GM18526 (cell line): ENCODE results near the gene GART.

Experiments used
- POLR2A ChIP-seq: IDR thresholded peaks from 3 replicates; pipeline ENCODE4 v1.6.1; 2011; ENCODE audit not compliant: insufficient read length; ENCODE audit errors: extremely low read depth

GART gene

DNA sequence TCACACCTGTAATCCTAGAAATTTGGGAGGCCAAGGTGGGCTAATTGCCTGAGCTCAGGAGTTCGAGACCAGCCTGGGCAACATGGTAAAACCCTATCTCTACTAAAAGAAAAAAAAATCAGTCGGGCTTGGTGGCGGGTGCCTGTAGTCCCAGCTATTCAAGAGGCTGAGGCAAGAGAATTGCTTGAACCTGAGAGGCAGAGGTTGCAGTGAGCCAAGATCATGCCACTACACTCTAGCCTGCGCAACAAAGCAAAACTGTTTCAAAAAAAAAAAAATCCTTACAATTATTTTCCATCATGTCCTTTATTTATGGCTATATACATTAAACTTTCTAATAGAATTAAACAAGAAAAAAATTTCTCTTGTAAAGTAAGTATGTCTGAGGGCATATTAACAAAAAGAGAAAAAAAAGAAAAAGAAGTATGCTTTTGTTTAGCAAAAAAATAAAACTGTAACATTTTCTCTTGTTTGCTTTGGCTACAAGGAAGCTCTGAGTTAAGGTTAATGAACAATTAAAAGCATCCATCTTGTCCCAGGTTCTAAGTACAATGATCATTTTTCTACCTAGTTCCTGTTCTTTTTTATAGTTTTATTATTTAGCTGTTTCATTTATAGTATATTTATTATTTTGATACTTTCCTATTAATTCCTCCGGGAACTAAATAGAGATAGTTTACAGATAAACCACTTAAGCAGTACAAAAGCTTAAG lies 80.2 kb downstream of the GART start:
- no peak for TF ChIP-seq POLR2A

DNA sequence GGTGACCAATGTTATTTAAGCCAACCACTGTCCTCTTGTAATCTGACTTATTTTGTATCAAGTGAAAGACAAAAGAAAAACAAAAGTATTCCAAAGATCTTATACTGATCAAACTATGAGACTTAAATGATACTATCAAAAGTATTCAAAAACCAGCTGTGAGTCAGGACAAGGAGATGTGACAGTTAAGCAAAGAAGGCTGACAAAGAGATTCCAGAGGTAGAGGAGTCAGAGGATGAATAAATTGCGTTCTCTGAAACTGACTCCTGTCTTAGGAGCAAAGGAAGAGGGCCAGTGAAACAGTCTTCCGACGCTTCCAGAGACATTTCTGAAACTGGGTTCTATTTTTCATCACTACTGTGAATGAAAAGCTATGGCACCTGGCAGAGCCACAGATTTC lies 83.1 kb downstream of the GART start:
- no peak for TF ChIP-seq POLR2A

DNA sequence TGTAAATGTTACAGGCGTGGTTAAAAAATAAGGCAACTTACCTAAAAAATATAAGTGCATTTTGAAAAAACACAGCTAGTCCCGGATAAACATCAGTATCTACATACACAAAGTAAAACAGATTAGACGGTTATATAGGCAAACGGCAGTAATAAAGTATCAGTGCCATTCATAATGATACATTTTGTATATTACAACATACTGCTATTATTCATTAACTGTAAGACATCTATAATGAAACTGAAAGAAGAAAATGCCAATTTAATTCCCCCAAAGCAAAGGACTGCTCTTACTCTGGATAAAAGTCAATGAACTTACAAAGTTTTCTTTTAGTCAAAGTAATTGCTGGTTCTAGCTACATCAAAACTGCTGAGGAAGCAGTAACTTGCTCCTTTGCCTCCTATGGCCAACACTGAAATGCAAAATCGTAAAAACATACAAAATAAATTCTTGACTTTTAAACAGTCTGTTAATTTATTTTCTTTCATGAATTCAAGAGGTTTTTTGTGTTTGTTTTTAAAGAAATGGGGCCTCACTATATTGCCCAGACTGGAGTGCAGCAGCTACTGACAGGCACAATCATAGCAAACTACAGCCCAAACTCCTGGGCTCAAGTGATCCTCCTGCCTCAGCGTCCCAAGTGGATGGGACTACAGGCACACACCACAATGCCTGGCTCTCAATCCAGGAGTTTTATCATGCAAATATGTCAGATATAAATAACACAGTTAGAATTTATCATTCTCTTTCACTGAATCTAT lies 86.1 kb downstream of the GART start:
- no peak for TF ChIP-seq POLR2A
